Breast epithelium (tissue), 4 donors: ENCODE results near the gene SNX15. TPM values are rescaled to one million over a fixed set of nuclear protein-coding genes. Genes with fewer than 3 reads are reported as not detected.

Experiments used
- DNase-seq, 2 donors: peaks; one replicate each; pipeline ENCODE4 v3.0.0-alpha.2; 2019; ENCODE audit warnings: low spot score in 2 of 2
- H3K27ac ChIP-seq, 2 donors: fragments of 200-600 bp; sonication (generic) in 1 of 2; one replicate each; pipeline ENCODE4 v1.5.1; 2016 to 2019; ENCODE audit warnings: mild to moderate bottlenecking in 1 of 2
- H3K27me3 ChIP-seq, 2 donors: fragments of 200-600 bp; sonication (generic) in 1 of 2; one replicate each; pipeline versions ENCODE4 v1.5.1 to v1.6.0; 2017 to 2019; ENCODE audit warnings: control low read depth in 1 of 2, mild to moderate bottlenecking in 1 of 2
- H3K36me3 ChIP-seq: fragments of 200-600 bp; one replicate; pipeline ENCODE4 v1.5.1; 2019
- H3K4me1 ChIP-seq, 2 donors: fragments of 200-600 bp; sonication (generic); one replicate each; pipeline ENCODE4 v1.5.1; 2016 to 2019; ENCODE audit warnings: control low read depth in 1 of 2
- H3K4me3 ChIP-seq, 3 donors: fragments of 200-600 bp; sonication (generic); 1 replicate in 2 of 3; 2 replicates in 1 of 3; pipeline ENCODE4 v1.5.1; 2016 to 2019; ENCODE audit warnings: mild to moderate bottlenecking in 3 of 3, moderate library complexity in 2 of 3
- H3K9me3 ChIP-seq, 2 donors: fragments of 200-600 bp; sonication (generic) in 1 of 2; one replicate each; pipeline ENCODE4 v1.5.1; 2016 to 2019; ENCODE audit warnings: control low read depth in 1 of 2
- POLR2A ChIP-seq: fragments of 450-650 bp; IDR thresholded peaks from one replicate; pipeline ENCODE4 v1.6.1; 2016; ENCODE audit warnings: antibody characterized with exemption, mild to moderate bottlenecking, moderate library complexity
- POLR2AphosphoS5 ChIP-seq, 3 donors: sonication (generic); formaldehyde crosslinking; IDR thresholded peaks; one replicate each; pipeline ENCODE4 v1.6.1; 2017; ENCODE audit warnings: antibody characterized with exemption in 3 of 3
- intact Hi-C: fragments of 100-400 bp; cut with DNase I; formaldehyde crosslinking; loops from one replicate; pipeline ENCODE4 v1.15.1; 2023; ENCODE audit warnings: low total_unique reads
- total RNA-seq, 3 donors: library from RNA; depleted of rRNA; stranded (reverse); fragments of >200 nt; gene quantifications; one replicate each; pipeline ENCODE4 v1.1.0, GENCODE V29; 2016
- TF ChIP-seq, protein P1 (sequence below), 3 donors: fragments of 450-650 bp; IDR thresholded peaks; one replicate each; pipeline ENCODE4 v1.5.1; 2016 to 2017; ENCODE audit warnings: antibody characterized with exemption in 3 of 3, mild to moderate bottlenecking in 3 of 3, moderate library complexity in 3 of 3

SNX15 gene
- total RNA-seq, 3 donors from 2014 or later = 17.0 to 22.7 (median 17.1) TPM

DNA sequence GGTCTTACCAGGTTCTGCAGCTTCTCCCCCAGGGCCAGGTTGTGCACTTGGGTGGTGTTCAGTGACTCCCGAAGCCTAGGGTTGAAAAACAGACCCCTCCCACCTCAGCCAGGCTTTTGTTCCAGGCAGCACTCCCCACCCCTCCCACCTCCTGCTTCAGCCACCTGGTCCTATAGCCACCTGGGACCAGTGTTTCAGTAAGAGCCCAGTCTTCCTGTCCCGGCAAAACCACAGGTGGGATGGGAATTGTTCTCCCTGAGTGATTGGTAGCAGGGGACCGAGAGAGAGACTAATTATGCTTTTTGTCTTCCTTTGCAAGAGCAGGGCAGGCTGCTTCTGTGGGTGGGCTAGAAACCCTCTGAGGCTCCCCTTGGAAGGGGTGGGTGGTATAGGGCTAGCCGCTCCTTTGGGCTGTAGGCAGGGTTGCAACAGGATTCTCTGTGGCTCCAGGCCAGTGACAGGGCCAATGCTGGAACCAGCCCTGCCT lies 39.6 kb downstream of the SNX15 start:
- intact Hi-C loops = no loop called here
- no peak overlapping the region for H3K27ac ChIP-seq
- no peak overlapping the region for H3K4me3 ChIP-seq
- DNase-seq = no peak
- no peaks in the 10 kb centered on the region for H3K9me3 ChIP-seq
- no peak for TF ChIP-seq POLR2AphosphoS5 (IDR thresholded peaks at IDR 0.05)
- TF ChIP-seq POLR2A = no peak
- TF ChIP-seq, protein P1, sequence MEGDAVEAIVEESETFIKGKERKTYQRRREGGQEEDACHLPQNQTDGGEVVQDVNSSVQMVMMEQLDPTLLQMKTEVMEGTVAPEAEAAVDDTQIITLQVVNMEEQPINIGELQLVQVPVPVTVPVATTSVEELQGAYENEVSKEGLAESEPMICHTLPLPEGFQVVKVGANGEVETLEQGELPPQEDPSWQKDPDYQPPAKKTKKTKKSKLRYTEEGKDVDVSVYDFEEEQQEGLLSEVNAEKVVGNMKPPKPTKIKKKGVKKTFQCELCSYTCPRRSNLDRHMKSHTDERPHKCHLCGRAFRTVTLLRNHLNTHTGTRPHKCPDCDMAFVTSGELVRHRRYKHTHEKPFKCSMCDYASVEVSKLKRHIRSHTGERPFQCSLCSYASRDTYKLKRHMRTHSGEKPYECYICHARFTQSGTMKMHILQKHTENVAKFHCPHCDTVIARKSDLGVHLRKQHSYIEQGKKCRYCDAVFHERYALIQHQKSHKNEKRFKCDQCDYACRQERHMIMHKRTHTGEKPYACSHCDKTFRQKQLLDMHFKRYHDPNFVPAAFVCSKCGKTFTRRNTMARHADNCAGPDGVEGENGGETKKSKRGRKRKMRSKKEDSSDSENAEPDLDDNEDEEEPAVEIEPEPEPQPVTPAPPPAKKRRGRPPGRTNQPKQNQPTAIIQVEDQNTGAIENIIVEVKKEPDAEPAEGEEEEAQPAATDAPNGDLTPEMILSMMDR (IDR thresholded peaks at IDR 0.05) = no peak
- H3K27me3 ChIP-seq = no peaks in the 10 kb centered on the region
- no peaks in the 10 kb centered on the region for H3K4me1 ChIP-seq
- no peaks in the 10 kb centered on the region for H3K36me3 ChIP-seq

DNA sequence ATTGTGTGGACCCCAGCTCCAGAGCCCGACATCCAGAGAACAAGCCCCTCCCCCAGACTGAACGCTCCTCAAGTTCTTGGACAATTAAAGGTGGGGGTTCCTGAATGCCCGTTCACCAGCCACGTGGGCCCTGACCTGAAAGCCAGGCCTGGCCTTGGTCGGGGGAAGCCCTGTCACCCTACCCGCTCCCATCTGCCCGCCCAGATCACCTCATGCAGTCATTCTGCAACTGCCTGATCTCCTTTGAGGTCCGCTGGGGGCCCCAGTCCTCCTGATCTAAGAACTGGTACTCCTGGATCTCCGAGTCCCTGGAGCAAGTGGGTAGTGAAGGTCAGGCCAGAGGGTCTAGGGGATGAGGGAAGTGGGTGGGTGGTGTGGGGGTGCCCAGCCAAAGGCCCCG lies 40.2 kb downstream of the SNX15 start:
- Histone ChIP-seq H3K4me1 (no peaks in the 10 kb centered on the region), H3K27ac (no peak overlapping the region), H3K9me3 (no peaks in the 10 kb centered on the region), H3K27me3 (no peaks in the 10 kb centered on the region), H3K36me3 (no peaks in the 10 kb centered on the region), H3K4me3 (no peak overlapping the region)
- no peak for TF ChIP-seq POLR2AphosphoS5 (IDR thresholded peaks at IDR 0.05)
- TF ChIP-seq, protein P1 (IDR thresholded peaks at IDR 0.05) = no peak
- no peak for TF ChIP-seq POLR2A
- intact Hi-C loops = no loop called here
- DNase-seq = no peak

- no peak overlapping the region for H3K27ac ChIP-seq
- no peak for TF ChIP-seq POLR2A
- no peak for TF ChIP-seq POLR2AphosphoS5 (IDR thresholded peaks at IDR 0.05)
- TF ChIP-seq, protein P1 (IDR thresholded peaks at IDR 0.05) = no peak
- no peaks in the 10 kb centered on the region for H3K27me3 ChIP-seq
- H3K4me1 ChIP-seq = no peaks in the 10 kb centered on the region
- H3K9me3 ChIP-seq = no peaks in the 10 kb centered on the region
- H3K36me3 ChIP-seq = no peaks in the 10 kb centered on the region
- DNase-seq = no peak
- H3K4me3 ChIP-seq = no peak overlapping the region
- intact Hi-C loops = no loop called here
These were observed 42.0 kb downstream of the SNX15 start for GRCh38 chr11:65069217-65069616.

DNA sequence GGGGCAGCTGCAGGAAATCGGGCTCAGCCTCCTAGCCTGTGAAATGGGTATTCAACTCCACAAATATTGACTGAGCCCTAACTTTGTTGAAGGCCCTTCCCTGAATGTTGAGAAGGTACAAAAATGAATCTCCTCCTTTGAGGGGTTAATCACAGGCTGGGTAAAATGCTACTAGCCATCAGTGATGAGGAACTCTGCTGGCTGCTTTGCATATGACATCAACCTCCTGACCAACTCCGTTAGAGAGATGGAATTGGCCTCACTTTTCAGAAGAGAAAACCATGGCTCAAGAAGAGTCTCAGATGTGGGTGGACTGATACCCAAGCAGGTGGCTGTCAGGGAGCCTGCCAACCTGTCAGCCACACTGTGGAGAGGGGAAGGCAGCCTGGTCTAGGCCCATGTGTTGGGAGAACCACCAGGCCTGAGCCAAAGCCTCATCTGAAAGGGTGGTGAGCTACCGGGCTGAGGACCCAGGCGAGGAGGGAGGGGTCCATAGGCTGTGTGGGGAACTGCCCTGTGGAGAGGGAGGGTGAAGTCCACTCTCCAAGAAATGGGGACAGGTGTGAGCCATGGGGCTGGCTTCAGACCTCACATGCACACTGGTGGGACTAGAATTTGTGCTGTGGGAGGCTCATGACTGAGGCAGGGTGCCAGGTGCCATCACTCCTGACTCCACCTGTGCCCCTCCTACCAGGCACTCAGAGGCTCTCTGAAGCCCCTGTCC lies 44.8 kb downstream of the SNX15 start:
- Histone ChIP-seq H3K27me3 (no peaks in the 10 kb centered on the region), H3K9me3 (no peaks in the 10 kb centered on the region), H3K27ac (no peak overlapping the region), H3K36me3 (no peaks in the 10 kb centered on the region), H3K4me3 (no peak overlapping the region), H3K4me1 (no peaks in the 10 kb centered on the region)
- DNase-seq = no peak
- TF ChIP-seq, protein P1 (IDR thresholded peaks at IDR 0.05) = no peak
- TF ChIP-seq POLR2A = no peak
- no peak for TF ChIP-seq POLR2AphosphoS5 (IDR thresholded peaks at IDR 0.05)
- intact Hi-C loops = no loop called here

GRCh38 chr11:65072631-65072966 lies 45.4 kb downstream of the SNX15 start:
- no peak for DNase-seq
- H3K4me3 ChIP-seq = no peak overlapping the region
- H3K4me1 ChIP-seq = no peaks in the 10 kb centered on the region
- TF ChIP-seq POLR2A (no peak), POLR2AphosphoS5 (IDR thresholded peaks at IDR 0.05) (no peak)
- TF ChIP-seq, protein P1 (IDR thresholded peaks at IDR 0.05) = no peak
- no peaks in the 10 kb centered on the region for H3K27me3 ChIP-seq
- H3K36me3 ChIP-seq = no peaks in the 10 kb centered on the region
- no peaks in the 10 kb centered on the region for H3K9me3 ChIP-seq
- intact Hi-C loops = no loop called here
- H3K27ac ChIP-seq = no peak overlapping the region
